ES-I3 (cell line): ENCODE results near the gene TMEM184B.

Source experiments
- H3K36me3 ChIP-seq: 2 replicates; pipeline ENCODE4 v1.6.1; 2013; ENCODE audit warnings: mild to moderate bottlenecking, low read length, control low read depth, moderate library complexity; ENCODE audit not compliant: insufficient read depth
- H3K4me1 ChIP-seq: 2 replicates; pipeline ENCODE4 v1.6.1; 2013; ENCODE audit warnings: mild to moderate bottlenecking, control low read depth, low read length; ENCODE audit not compliant: insufficient read depth
- H3K9ac ChIP-seq: 2 replicates; pipeline ENCODE4 v1.6.1; 2013; ENCODE audit warnings: low read depth, mild to moderate bottlenecking, low read length, moderate library complexity
- H3K9me3 ChIP-seq: 2 replicates; pipeline ENCODE4 v1.6.1; 2013; ENCODE audit warnings: mild to moderate bottlenecking, low read length, moderate library complexity; ENCODE audit not compliant: control insufficient read depth, insufficient read depth

TMEM184B gene

DNA sequence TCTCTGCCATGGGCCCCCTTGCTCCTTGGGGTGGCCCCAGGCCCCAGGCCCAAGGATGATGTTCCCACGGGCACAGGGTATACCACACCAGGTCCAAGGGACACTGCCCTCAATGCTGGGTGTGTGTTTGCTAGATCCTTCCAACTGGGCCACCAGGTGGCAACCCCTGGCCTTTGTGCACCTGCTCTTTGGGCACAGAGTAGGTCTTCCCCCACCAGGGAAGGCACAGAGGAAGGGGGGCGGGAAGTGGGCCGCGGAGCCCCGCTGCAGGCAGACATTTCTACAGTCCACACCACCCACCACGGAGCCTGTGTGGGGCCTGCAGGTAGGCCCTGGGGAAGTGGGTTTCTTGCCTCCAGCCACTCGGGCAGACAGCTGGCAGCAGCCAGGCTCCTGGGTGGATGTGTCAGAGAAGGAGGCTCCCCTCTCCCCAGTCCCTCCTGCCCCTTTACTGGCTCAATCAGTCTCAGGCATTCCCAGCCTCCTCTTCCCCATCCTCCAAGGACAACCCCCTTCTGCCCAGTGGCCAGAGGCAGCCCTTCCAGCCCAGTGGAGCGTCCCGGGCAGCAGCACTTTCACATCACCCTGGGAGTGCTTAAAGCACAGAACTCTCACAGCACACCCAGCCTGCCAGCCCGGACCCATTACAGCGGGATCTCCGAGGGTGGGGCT, 49.4 kb downstream of the TMEM184B start:
- no peak overlapping the region for H3K9ac ChIP-seq
- H3K4me1 ChIP-seq: peaks cover 15% of the 10 kb centered on the region
- no peaks in the 10 kb centered on the region for H3K9me3 ChIP-seq
- H3K36me3 ChIP-seq: peaks cover 4% of the 10 kb centered on the region; the same call in 1 of the 2 replicates

DNA sequence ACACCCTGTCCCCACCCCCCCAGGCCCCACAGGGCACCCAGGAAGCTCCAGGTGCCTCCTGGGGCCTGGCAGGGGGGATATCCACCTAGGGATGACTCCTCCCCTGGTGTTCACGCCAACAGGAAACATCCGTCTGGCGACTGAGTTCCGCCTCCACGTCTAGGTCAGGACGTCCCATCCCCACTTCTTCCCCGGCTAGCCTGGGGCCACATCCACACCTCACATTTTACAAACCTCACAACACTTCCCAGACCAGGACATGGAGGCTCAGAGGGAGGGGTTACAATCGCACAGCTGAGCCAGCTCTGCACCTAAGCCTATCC, 50.1 kb downstream of the TMEM184B start:
- no peaks in the 10 kb centered on the region for H3K9me3 ChIP-seq
- H3K9ac ChIP-seq: no peak overlapping the region
- H3K4me1 ChIP-seq: peaks cover 21% of the 10 kb centered on the region
- peaks cover 3% of the 10 kb centered on the region; the same call in 1 of the 2 replicates for H3K36me3 ChIP-seq

DNA sequence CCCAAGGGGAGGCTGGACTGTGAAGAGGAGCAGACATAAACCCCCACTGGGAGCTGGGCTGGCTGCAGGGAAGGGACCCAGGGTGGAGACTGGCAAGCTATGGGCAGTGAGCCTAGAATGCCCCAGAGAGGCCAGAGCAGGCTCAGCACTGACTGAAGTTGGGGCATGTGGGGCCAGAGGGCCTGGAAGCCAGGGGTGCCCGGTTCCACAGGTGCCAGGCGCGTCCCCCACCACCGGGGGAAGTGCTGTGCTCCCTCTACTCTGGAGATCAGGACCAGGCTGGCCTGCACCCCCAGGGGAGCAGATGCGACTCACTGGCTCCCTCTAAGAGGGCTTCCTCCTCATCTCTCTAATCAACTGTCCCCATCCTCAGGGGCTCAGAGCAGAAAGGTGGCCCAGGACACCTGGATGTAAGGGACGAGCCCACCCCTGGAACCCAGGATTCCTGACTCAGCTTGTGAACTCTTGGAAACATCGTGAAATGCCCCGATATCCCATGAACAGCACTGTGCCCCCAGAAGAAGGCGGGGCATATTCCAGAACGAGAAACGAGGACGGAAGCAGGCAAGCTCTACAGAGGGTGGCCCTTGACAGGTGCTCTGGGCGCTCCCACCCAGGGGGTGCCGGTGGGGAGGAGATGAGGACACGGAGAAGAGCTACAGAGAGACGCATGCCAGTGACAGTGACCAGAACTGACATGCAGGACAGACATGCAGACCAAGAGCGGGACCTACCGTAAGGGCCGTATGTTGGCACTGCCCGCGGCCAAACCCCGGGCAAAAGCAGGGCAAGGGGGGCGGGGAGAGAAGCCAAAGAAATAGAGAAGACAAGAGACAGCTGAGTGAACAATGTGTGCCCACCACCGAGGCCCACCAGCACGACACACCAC, 50.7 kb downstream of the TMEM184B start:
- no peak overlapping the region for H3K9ac ChIP-seq
- no peaks in the 10 kb centered on the region for H3K9me3 ChIP-seq
- peaks cover 22% of the 10 kb centered on the region for H3K4me1 ChIP-seq
- H3K36me3 ChIP-seq: no peaks in the 10 kb centered on the region; the same call in 1 of the 2 replicates

DNA sequence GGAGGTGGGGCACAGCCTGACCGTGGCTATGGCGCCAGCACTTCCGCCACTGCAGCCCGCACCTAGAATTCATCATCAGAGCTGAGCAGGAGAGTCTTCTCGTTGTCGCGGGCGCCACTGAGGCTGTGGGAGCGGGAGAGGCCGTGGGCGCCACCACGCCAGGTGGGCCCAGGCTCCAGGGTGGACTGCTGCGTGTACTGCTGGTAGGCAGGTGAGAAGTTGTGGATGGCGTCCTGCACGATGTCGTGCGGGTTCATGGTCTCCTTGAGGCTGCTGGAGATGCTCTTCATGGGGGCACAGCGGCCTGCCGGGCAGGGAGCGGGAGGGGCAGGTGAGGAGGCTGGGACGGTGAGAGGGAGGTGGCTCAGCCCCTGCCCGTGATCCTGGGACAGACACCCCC, 51.4 kb downstream of the TMEM184B start:
- Histone ChIP-seq H3K4me1 (peaks cover 22% of the 10 kb centered on the region), H3K9me3 (no peaks in the 10 kb centered on the region), H3K9ac (no peak overlapping the region), H3K36me3 (no peaks in the 10 kb centered on the region; the same call in 1 of the 2 replicates)

DNA sequence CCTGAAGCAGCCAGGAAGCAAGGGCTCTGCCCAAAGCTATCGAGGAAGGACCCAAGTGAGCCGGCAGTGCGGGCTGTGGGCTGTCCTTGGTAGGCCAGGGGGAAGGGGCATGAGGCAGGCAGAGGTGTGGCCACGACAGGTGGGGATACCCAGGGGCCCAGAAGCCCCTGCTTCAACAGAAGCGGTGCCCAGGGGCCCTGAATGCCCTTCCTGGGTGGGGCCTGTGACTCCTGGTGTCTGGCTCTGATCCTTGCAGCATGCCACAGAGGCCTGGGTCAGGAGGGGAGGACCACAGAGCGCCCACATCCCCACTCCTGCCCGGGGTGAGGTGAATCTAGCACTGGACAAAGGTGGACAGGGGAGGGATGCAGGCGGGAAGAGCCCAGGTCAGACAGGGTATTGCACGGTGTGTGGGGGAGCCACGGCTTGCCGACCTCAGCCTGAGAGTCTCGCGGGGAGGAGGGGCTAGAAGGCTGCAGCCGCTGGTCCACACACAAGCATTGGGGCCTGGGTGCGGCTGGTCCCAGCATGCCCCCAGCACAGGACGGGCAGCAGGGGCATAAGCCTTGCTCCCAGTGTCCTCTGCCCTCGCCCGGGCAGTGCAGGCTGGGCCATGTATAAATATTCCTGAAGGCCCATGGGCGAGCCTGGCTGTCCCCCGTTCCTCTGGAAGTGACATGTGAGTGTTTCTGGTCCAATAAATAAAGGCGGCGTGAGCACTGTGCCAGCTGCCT, 52.0 kb downstream of the TMEM184B start:
- H3K9ac ChIP-seq: no peak overlapping the region
- no peaks in the 10 kb centered on the region for H3K9me3 ChIP-seq
- H3K36me3 ChIP-seq: no peaks in the 10 kb centered on the region; the same call in 1 of the 2 replicates
- H3K4me1 ChIP-seq: peaks cover 22% of the 10 kb centered on the region

DNA sequence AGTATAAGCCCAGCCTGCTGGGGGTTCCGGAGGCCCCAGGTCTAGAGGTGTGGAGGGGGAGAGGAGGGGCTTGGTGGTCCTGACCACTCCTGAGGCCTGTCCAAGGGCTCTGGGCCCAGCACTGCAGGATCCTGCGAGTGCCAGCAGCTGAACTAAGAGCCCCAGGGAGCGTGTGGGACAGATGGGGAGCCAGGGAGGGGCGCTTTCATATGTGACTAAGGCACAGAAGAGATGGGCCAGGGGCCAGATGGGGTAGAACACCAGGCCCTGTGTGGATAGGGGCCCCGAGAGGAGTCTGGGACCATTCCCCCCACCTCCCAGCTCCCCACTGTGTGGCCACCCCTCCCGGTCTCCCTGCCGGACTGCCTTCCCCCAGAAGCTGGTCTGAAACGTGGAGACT, 52.6 kb downstream of the TMEM184B start:
- H3K4me1 ChIP-seq: peaks cover 26% of the 10 kb centered on the region
- H3K9ac ChIP-seq: no peak overlapping the region
- no peaks in the 10 kb centered on the region for H3K9me3 ChIP-seq
- no peaks in the 10 kb centered on the region; the same call in 1 of the 2 replicates for H3K36me3 ChIP-seq

DNA sequence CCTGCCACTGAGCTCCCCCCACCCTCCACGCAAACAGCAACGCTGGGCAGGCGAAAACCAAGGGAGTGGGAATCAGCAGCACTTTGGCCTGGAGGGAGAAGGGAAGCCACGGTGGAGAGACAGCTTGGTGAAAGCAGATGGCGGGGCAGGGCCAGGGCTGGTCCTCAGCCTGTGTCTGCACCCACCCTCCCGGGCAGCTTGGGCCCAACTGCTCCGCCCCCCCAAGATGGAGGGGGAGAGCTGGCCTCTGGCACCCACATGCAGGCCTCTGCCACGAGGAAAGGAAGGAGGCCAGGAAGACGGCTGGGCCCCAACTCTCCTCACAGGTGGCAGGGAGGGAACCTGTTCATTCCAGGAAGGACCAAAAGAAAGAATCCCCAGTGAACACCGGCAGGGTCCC, 53.2 kb downstream of the TMEM184B start:
- H3K36me3 ChIP-seq: no peaks in the 10 kb centered on the region
- peaks cover 30% of the 10 kb centered on the region for H3K4me1 ChIP-seq
- no peak overlapping the region for H3K9ac ChIP-seq
- H3K9me3 ChIP-seq: no peaks in the 10 kb centered on the region

DNA sequence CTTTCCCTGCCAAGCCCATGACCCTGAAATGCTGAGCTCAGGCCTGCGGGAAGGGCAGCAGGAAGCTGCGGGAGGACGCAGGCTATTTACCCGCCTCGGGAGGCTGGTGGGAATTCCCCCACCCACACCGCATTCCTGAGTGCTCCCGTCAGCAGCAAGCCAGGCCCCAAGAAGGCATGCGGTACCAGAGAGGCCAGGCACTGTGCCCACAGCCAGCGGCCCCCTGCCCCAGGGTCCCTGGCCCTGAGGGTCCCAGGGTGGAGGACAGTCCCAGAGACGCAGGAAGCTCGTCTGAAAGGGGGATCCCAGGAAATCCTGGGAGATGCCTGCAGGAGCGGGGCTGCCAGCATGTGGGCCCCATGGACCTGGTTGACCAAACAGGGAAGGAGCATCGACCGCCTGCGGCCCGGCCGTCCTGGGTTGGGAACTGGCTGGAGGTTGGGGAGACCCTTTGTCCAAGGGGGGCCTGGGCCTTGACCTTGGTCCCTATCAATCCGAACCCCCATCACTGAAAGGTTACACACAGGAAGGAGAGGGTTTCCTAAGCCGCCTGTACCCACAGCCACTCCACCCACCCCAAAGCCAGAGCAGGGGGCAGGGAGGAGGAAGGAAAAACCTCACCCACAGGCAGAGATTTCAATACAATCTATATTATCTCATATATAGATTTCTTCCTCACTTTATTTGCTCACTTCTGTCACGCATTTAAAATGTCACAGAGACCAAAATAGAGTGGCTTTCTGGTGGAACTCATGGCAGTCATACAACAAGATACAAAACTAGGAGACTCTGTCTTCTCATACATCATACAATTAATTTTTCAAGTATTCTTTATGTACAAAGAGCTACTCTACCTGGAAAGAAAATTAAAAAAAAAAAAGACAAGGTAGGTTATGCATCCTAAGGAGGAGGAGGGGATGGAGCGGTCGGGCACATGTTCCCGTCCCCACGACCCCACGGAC, 53.9 kb downstream of the TMEM184B start:
- peaks cover 32% of the 10 kb centered on the region for H3K4me1 ChIP-seq
- no peak overlapping the region for H3K9ac ChIP-seq
- no peaks in the 10 kb centered on the region for H3K9me3 ChIP-seq
- no peaks in the 10 kb centered on the region for H3K36me3 ChIP-seq

DNA sequence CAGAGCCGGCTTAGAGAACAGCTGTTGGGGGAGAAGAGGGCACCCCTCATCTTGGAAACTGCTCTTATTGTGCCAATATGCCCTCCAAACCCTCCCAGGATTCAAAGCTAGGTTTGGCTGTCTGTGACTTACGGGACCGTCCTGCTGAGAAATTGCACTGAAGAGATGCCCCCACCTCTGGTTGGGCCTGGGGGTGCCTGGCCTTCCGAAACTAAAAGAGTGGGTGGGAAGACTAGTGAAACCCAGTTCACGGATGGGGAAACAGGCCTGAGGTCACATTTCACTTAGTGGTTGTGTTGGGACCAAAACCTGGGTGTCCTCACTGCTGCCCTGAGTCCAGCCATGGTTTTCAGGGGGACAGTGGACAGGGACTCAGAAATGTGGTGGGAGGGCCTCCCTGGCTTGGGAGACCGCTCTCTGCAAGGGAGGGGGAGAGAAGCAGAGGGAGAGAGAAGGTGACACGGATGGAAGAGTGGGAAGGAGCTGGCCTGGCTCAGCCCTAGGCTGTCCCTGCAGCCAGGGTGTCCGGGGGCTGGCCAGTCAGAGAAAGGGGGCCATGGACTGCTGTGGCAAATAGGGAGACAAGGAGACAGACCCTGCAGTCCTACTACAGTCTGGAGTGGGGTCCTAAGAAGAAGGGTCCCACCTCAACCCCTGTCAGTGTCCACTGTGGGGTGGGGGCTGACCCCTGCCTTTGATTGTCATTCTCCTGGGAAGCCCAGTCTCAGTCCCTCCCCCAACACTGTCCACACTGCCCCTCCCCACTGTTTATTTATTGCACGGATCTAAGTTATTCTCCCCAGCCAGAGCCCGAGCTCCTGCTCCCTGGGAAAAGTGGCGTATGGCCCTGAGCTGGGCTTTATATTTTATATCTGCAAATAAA, 57.4 kb downstream of the TMEM184B start:
- peaks cover 38% of the 10 kb centered on the region for H3K4me1 ChIP-seq
- H3K9ac ChIP-seq: no peak overlapping the region; the same call in 1 of the 2 replicates
- H3K36me3 ChIP-seq: no peaks in the 10 kb centered on the region
- no peaks in the 10 kb centered on the region for H3K9me3 ChIP-seq

DNA sequence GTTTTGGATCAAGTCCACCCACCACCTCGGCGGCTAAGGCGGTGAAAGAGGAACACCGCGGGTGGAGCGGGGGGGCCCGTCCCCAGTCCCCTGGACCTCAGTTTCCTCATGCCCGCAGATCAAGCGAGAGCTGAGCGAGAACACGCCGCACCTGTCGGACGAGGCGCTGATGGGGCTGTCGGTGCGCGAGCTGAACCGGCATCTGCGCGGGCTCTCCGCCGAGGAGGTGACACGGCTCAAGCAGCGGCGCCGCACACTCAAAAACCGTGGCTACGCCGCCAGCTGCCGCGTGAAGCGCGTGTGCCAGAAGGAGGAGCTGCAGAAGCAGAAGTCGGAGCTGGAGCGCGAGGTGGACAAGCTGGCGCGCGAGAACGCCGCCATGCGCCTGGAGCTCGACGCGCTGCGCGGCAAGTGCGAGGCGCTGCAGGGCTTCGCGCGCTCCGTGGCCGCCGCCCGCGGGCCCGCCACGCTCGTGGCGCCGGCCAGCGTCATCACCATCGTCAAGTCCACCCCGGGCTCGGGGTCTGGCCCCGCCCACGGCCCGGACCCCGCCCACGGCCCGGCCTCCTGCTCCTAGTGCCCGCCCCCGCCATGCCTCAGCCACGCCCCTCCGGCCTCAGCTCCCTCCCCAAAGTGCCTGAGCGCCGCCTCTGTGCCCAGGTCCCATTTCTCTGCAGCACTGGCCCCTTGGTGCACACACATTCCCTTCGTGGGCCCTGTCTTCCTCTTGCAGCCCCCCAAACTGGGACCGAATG, 58.3 kb downstream of the TMEM184B start:
- Histone ChIP-seq H3K4me1 (peaks cover 32% of the 10 kb centered on the region), H3K36me3 (no peaks in the 10 kb centered on the region), H3K9ac (peak overlapping the region; percentile 54; the same call in 1 of the 2 replicates), H3K9me3 (no peaks in the 10 kb centered on the region)

DNA sequence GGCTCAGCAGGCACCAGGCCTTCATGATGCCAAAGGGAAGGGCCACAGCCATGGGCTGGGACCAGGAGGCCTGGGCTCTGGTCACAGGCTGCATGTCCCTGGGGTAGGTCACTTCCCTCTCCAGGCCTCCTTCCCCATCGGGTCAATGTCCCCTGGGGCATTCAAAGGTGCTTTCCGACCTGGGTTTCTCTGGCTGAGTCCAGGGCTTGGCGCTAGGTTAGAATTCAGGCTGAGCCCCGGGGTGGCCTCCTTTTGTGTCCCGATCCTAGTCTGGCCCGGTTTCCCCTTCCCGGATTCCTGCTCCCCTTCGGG, 58.9 kb downstream of the TMEM184B start:
- H3K9me3 ChIP-seq: no peaks in the 10 kb centered on the region
- no peaks in the 10 kb centered on the region for H3K36me3 ChIP-seq
- peaks cover 26% of the 10 kb centered on the region for H3K4me1 ChIP-seq
- peak overlapping the region; percentile 54; the same call in 1 of the 2 replicates for H3K9ac ChIP-seq

DNA sequence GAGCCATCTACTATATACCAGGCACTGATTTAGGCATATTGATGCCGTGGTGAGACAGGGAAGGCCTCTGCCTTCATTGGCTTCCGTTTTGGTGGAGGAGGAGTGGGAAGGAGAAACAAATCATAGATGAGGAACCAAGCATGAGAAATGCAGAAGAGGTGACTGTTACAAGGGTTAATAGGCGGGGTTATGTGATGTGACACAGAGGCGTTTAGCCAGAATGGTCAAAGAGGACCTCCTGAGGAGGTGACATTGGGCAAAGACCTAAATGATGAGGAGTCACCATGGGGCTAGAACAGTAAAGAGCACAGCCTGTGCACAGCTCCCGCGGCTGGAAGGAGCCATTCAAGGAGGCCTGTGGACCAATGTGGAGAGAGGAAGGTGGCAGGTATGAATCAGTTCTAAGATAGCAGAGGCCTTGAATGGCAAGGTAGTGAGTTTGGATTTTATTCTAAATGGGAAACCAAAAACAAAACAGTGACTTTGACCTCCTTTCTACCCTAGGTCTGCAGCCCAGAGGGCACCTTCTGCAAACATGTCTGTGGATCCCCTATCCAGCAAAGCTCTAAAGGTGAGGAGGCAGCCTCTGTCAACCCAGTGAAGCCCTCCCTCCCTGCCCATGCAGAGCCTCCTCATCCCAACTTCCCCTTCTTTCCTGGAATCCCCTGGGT, 59.4 kb downstream of the TMEM184B start:
- H3K9me3 ChIP-seq: no peaks in the 10 kb centered on the region
- peaks cover 24% of the 10 kb centered on the region for H3K4me1 ChIP-seq
- H3K9ac ChIP-seq: peak overlapping the region; percentile 54; the same call in 1 of the 2 replicates
- H3K36me3 ChIP-seq: no peaks in the 10 kb centered on the region
